VCaP (cell line): ENCODE results near the gene RBM34.

Source experiments
- H3K27ac ChIP-seq: fragments of 450-650 bp; 2 replicates; pipeline ENCODE4 v1.5.1; 2017
- TF ChIP-seq, protein P1 (sequence below): fragments of 450-650 bp; conservative IDR thresholded peaks from 2 replicates; pipeline ENCODE4 v1.5.1; 2017; ENCODE audit warnings: mild to moderate bottlenecking, moderate library complexity

Gene RBM34

GRCh38 chr1:235152235-235152634 lies 8.8 kb downstream of the RBM34 start:
- no peak overlapping the region for H3K27ac ChIP-seq
- TF ChIP-seq, protein P1, sequence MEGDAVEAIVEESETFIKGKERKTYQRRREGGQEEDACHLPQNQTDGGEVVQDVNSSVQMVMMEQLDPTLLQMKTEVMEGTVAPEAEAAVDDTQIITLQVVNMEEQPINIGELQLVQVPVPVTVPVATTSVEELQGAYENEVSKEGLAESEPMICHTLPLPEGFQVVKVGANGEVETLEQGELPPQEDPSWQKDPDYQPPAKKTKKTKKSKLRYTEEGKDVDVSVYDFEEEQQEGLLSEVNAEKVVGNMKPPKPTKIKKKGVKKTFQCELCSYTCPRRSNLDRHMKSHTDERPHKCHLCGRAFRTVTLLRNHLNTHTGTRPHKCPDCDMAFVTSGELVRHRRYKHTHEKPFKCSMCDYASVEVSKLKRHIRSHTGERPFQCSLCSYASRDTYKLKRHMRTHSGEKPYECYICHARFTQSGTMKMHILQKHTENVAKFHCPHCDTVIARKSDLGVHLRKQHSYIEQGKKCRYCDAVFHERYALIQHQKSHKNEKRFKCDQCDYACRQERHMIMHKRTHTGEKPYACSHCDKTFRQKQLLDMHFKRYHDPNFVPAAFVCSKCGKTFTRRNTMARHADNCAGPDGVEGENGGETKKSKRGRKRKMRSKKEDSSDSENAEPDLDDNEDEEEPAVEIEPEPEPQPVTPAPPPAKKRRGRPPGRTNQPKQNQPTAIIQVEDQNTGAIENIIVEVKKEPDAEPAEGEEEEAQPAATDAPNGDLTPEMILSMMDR: no peak

- no peak overlapping the region for H3K27ac ChIP-seq
- TF ChIP-seq, protein P1: no peak
Observed at GRCh38 chr1:235151033-235151432, 10.0 kb downstream of the RBM34 start.

GRCh38 chr1:235149824-235150223 lies 11.2 kb downstream of the RBM34 start:
- H3K27ac ChIP-seq: no peak overlapping the region
- TF ChIP-seq, protein P1: no peak

DNA sequence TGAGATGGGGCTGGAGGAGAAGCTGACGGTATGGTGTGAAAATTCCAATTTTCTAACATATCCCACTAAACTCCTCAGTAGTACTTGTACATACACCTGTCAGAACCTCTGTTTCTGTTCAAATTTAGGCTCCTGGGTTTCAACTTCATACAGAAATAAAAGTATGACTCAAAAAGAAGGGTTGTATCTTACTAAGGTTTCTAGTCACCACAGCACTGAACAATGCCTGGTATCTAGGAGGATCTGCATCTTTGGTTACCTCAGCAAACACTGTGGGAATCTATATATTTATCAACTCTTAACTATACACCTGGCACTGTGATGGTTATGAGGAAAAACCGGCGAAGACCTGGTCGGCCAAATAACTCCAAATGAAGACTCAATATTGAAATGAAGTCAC lies 13.8 kb downstream of the RBM34 start:
- TF ChIP-seq, protein P1: no peak
- no peak overlapping the region for H3K27ac ChIP-seq

GRCh38 chr1:235145639-235146038 lies 15.4 kb downstream of the RBM34 start:
- no peak overlapping the region for H3K27ac ChIP-seq
- TF ChIP-seq, protein P1: no peak

- no peak overlapping the region for H3K27ac ChIP-seq
- TF ChIP-seq, protein P1: no peak
Observed at GRCh38 chr1:235142991-235143390, 18.1 kb downstream of the RBM34 start.

- H3K27ac ChIP-seq: no peak overlapping the region
- TF ChIP-seq, protein P1: no peak
Observed at GRCh38 chr1:235139315-235139714, 21.7 kb downstream of the RBM34 start.

GRCh38 chr1:235138821-235139220 lies 22.2 kb downstream of the RBM34 start:
- TF ChIP-seq, protein P1: no peak
- no peak overlapping the region for H3K27ac ChIP-seq
